ENCODE results near the gene NEK5. TPM values are rescaled to one million over a fixed set of nuclear protein-coding genes. Genes with fewer than 3 reads are reported as not detected.
A peak's percentile ranks its signal among the peaks of the same experiment; 100 is the strongest.
"Not testable (repeated sequence)": the region's sequence is repeated elsewhere in the genome, so short reads cannot be mapped to it uniquely, and the experiment has no call there.

The NEK5 gene, protein sequence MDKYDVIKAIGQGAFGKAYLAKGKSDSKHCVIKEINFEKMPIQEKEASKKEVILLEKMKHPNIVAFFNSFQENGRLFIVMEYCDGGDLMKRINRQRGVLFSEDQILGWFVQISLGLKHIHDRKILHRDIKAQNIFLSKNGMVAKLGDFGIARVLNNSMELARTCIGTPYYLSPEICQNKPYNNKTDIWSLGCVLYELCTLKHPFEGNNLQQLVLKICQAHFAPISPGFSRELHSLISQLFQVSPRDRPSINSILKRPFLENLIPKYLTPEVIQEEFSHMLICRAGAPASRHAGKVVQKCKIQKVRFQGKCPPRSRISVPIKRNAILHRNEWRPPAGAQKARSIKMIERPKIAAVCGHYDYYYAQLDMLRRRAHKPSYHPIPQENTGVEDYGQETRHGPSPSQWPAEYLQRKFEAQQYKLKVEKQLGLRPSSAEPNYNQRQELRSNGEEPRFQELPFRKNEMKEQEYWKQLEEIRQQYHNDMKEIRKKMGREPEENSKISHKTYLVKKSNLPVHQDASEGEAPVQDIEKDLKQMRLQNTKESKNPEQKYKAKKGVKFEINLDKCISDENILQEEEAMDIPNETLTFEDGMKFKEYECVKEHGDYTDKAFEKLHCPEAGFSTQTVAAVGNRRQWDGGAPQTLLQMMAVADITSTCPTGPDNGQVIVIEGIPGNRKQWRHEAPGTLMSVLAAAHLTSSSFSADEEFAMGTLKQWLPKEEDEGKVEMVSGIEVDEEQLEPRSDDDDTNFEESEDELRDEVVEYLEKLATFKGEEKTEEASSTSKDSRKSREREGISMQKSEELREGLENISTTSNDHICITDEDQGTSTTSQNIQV
- total RNA-seq = 0.07 TPM in 2 replicates

- DNase-seq (ENCODE audit: low read depth, low spot score) = no peak
Observed at GRCh38 chr13:52128714-52129700, at the start of gene NEK5. Gene NEK5, minus strand, starts transcription at chr13:52129073. Its CDS starts 1,591 bp downstream, at chr13:52127482.

- DNase-seq (ENCODE audit: low read depth, low spot score) = no peak
Observed at GRCh38 chr13:52177276-52177675, 48.4 kb upstream of the NEK5 start.

- DNase-seq (ENCODE audit: low read depth, low spot score) = not testable (repeated sequence)
Observed at GRCh38 chr13:52173970-52174369, 45.1 kb upstream of the NEK5 start.

- DNase-seq (ENCODE audit: low read depth, low spot score) = no peak
Observed at GRCh38 chr13:52173373-52173772, 44.5 kb upstream of the NEK5 start.

DNA sequence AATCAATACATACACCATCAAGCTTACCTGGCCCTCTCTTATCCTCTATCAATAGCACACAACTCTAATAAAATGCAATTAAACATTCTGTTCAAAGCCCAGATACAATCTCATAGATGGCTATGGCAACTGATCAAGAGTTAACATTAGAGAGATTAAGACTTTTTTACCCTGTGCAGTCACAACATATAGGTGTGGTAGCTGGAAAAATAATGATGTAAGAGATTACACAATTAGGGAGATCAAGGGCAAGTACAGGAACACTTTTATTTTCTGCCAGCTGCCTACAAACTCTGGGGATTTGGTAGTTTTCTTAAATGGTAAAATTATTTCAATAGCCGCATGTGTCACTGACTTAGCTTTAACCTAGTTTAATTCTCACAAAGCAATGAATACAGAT, 42.8 kb upstream of the NEK5 start:
- not testable (repeated sequence) for DNase-seq (ENCODE audit: low read depth, low spot score)

GRCh38 chr13:52170828-52171391, 42.0 kb upstream of the NEK5 start:
- not testable (repeated sequence) for DNase-seq (ENCODE audit: low read depth, low spot score)

DNA sequence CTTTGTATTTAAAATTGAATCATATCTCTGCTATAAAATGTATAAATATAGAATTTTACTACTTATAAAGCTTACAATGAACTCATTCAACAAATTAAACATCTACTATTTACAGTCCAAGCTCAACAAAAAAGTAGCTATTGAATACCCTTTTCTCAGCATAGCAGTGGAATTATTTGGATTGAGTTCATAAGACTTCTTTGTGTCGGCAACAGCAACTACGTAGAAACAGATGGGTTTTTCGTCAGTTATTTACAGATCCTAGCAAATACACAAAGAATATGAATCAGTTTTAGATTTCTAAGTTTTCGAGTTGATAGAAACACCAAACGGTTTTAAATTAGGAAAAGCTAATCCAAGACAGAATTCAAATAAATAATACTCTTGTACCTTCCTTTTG, 41.0 kb upstream of the NEK5 start:
- no peak for DNase-seq (ENCODE audit: low read depth, low spot score)

- DNase-seq (ENCODE audit: low read depth, low spot score) = no peak
Observed at GRCh38 chr13:52165411-52165810, 36.5 kb upstream of the NEK5 start.

GRCh38 chr13:52164989-52165388, 36.1 kb upstream of the NEK5 start:
- no peak for DNase-seq (ENCODE audit: low read depth, low spot score)

DNA sequence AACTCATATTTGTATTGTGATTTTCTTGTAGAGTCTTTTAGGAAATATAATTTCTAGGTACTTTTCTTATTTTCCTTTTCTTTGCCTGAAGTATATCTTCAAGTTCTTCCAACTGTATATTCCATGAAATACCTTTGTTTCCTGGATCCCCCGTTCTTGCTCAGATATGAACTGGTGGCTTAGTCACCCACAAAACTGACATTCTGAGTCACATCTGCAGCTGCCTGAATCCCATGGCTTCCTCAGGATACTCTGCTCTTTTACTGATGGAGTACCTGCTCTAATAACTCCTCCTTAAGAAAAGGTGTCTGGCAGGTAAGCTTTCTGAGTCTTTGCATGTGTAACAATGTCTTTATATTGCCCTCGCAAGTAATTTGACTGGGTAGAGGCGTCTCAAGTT, 35.0 kb upstream of the NEK5 start:
- not testable (repeated sequence) for DNase-seq (ENCODE audit: low read depth, low spot score)

GRCh38 chr13:52162279-52163101, 33.6 kb upstream of the NEK5 start:
- peak; percentile 67 for DNase-seq (ENCODE audit: low read depth, low spot score)

DNA sequence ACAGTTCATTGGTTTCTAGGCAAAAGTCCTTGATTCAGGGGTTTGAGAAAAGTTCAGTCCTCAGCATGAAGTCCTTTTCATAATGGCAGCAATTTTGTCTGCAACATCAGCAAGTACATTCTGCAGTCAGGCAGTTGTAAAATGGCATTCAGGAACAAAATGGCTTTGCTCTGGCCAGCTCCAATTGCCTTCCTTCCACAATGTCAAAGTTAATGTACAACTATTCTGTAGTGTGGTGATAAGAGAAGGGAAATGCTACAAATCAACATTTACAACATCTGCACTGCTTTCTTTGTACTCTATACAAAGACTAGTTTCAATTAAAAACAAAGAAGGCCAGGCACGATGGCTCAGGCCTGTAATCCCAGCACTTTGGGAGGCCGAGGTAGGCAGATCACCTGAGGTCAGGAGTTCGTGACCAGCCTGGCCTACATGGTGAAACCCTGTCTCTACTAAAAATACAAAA, 32.3 kb upstream of the NEK5 start:
- DNase-seq (ENCODE audit: low read depth, low spot score) = no peak

DNA sequence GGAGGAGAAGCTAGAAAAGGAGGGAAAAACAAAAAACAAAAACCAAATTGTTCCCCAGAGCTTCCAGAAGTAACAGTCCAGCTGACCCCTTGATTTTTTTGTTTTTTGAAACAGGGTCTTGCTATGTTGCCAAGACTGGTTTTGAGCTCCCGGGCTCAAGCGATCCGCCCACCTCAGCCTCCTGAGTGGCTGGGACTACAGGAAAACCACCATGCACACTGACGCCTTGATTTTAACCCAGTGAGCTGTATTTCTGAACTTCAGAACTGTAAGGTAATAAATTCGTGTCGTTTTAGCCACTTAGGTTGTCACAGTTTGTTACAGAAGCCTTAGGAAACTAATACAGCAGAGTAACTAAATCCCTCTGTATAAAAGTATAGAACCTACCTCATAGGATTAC, 31.6 kb upstream of the NEK5 start:
- no peak for DNase-seq (ENCODE audit: low read depth, low spot score)

GRCh38 chr13:52160053-52160452, 31.2 kb upstream of the NEK5 start:
- no peak for DNase-seq (ENCODE audit: low read depth, low spot score)

DNA sequence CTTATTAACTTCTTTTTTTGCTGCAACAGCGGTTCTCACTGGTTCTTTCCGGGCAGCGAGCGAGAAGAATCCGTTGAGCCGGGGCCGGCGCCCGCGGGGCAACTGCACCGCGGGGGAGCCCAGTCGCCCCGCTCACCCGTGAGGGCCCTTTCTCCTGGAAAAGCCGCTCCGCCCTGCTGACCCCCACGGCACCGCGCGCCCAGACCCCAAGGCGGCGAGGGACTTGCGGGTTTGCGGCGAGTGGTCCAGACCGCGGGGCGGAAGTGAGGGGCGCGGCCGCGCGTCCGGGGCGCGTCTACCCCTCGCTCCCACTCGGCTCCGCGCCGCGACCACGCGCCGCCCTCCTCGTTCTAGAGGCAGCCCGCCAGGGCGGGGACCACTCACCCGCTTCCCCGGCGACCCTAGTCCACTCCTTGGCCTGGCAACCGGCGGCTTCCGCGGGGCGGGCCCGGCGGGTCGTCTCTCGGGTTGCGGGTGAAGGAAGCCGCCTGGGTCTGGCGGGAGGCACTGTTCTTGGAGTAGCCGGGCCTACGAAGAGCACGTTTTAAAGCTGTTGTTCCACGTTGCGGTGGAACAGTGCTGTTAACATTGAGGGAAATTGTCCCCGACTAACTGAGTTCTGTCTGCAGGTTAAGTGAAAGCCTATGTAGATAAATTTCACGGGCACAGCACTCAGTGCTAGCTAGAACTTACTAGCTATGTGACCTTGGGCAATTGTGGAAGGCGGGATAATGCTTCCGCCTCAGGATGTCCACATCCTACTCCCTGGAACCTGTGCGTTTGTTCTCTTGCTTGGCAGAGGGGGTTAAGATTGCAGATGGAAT, 30.5 kb upstream of the NEK5 start, which contains the start of gene NEK3:
Gene NEK3 (minus strand): TSS at position 439 of the 824 bp plus-strand sequence. CDS start 3,406 bp downstream, outside the sequence.
- peak; percentile 32 for DNase-seq (ENCODE audit: low read depth, low spot score)

- DNase-seq (ENCODE audit: low read depth, low spot score) = no peak
Observed at GRCh38 chr13:52158629-52159158, 29.8 kb upstream of the NEK5 start.

DNA sequence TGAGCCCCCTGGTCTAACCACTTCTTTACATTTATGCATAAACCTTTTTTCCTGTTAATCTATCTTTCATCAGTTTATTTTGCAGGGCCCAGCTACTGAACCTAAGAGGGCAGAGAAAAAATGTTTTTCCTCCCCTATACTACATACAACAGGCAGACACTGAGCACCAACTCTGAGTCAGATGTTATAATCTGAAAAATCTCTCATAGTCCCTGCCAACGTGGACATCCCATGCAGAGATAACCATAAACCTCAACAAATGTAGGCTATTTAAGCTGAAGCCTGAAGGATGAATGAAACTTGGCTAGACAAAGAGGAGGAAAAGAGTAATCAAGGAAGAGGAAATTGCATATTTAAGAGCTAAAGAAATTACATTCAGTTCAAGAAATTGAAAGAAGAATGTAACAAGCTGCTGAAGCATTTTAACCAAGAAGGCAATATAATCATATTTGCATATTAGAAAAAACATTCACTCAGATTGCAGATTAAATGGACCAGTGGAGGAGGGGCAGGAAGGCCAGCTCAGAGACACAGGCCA, 27.9 kb upstream of the NEK5 start:
- no peak for DNase-seq (ENCODE audit: low read depth, low spot score)

DNA sequence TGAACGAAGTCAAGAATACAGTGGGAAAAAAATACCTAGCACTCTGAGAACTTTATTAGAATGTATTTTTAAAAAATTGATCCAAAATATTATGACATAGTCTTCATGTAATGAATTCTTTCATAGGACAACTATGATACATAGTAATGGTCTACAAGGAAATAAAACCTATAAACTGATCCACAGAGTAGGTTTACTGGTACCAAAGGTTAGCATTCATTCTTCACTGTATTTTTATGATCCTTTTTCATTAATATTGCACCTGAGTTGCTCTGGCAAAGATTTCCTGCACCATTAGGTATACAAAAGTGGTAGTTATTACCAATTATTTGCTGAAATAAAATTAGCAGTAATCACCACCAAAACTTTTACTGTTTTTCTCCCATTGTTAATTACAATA, 26.3 kb upstream of the NEK5 start:
- DNase-seq (ENCODE audit: low read depth, low spot score) = no peak
